Skeletal muscle satellite cell (primary cell): ENCODE results near the gene CYFIP1.

ENCODE experiments used
- H3K27me3 ChIP-seq: 2 replicates; pipeline ENCODE4 v1.7.0; 2013; ENCODE audit warnings: low read length; ENCODE audit not compliant: control insufficient read depth, insufficient read depth
- H3K36me3 ChIP-seq: 2 replicates; pipeline ENCODE4 v1.7.0; 2013; ENCODE audit warnings: mild to moderate bottlenecking, control low read depth, low read length; ENCODE audit not compliant: insufficient read depth
- H3K4me1 ChIP-seq: 2 replicates; pipeline ENCODE4 v1.7.0; 2013; ENCODE audit warnings: low read length; ENCODE audit not compliant: control insufficient read depth, insufficient read depth
- H3K4me2 ChIP-seq: 2 replicates; pipeline ENCODE4 v1.7.0; 2013; ENCODE audit warnings: mild to moderate bottlenecking, low read length
- H3K4me3 ChIP-seq: 2 replicates; pipeline ENCODE4 v1.7.0; 2013; ENCODE audit warnings: low read length
- H3K9ac ChIP-seq: 2 replicates; pipeline ENCODE4 v1.7.0; 2013; ENCODE audit warnings: mild to moderate bottlenecking, low read depth, low read length, moderate library complexity
- H3K9me3 ChIP-seq: replicated peaks from 2 replicates; pipeline ENCODE4 v1.7.0; 2013; ENCODE audit warnings: mild to moderate bottlenecking, control low read depth, low read length

The CYFIP1 gene

DNA sequence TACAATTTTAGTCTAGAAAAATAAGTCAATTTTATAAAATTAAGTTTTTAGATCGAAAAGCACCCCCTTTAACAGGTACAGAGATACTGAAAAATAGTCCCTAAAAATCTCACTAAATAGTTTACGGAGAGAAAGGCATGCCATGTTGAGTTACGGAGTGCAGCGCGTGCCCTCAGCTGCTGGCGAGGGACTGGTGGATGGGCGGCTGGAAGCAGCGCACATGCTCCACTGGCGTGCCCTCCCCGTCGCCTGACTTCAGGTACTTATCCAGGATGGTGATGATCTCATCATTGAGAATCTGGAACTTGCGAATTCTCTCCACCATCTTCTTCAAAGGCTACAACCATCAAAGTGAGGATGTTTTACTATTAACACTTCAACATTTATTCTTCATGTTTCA, 110.3 kb downstream of the CYFIP1 start:
- H3K4me2 ChIP-seq = no peak overlapping the region
- no peak overlapping the region for H3K9ac ChIP-seq
- no peak overlapping the region for H3K4me3 ChIP-seq
- no peaks in the 10 kb centered on the region for H3K27me3 ChIP-seq
- H3K9me3 ChIP-seq = no peaks in the 10 kb centered on the region
- peaks cover 3% of the 10 kb centered on the region for H3K4me1 ChIP-seq
- peaks cover 85% of the 10 kb centered on the region for H3K36me3 ChIP-seq

DNA sequence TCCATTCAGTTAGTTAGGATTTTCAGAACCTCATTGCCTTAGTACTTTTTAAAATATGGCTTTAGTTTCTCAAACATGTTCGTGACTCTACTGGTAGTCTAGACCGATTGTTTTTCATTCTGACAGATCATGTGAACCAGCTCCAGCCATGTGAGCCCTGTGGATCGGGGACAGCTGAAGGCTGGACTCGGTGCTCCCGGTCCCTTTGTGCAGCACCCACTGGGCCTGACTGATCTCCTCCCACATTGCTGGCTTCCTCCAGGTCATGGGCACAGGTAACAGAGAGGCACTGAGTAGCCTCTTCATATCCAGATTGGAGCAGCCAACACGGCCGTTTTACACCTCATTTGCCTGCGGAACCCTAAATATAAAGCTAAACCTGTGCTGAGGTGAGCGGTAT, 111.2 kb downstream of the CYFIP1 start:
- H3K36me3 ChIP-seq = peaks cover 82% of the 10 kb centered on the region
- no peaks in the 10 kb centered on the region for H3K27me3 ChIP-seq
- H3K4me1 ChIP-seq = peaks cover 3% of the 10 kb centered on the region
- H3K4me3 ChIP-seq = no peak overlapping the region
- H3K9ac ChIP-seq = no peak overlapping the region
- H3K4me2 ChIP-seq = no peak overlapping the region
- no peaks in the 10 kb centered on the region for H3K9me3 ChIP-seq

DNA sequence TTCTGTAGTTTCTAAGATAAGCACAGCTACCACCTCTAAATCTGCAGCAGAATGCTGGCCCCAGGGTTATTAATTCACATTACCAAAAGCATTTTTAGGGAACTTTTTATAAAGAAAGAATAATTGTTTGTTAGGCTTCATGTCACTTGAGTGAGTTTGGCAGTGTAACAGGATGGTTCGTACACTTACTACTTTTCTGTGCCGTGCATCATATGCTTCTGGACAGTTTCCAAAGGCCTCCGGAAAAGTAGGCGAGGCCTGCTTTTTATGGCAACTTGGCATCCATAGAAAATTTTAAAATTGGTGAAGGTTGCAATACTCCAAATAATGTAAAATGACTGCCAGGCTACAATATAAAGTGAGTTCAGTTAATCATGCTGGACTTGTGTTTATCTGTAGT, 111.7 kb downstream of the CYFIP1 start:
- Histone ChIP-seq H3K36me3 (peaks cover 82% of the 10 kb centered on the region), H3K9ac (no peak overlapping the region), H3K27me3 (no peaks in the 10 kb centered on the region), H3K4me1 (peaks cover 3% of the 10 kb centered on the region), H3K9me3 (no peaks in the 10 kb centered on the region), H3K4me2 (no peak overlapping the region), H3K4me3 (no peak overlapping the region)

GRCh38 chr15:22867886-22868285, 112.3 kb downstream of the CYFIP1 start:
- Histone ChIP-seq H3K4me3 (no peak overlapping the region), H3K9ac (no peak overlapping the region), H3K27me3 (no peaks in the 10 kb centered on the region), H3K4me2 (no peak overlapping the region), H3K4me1 (no peaks in the 10 kb centered on the region), H3K36me3 (peaks cover 84% of the 10 kb centered on the region), H3K9me3 (no peaks in the 10 kb centered on the region)

DNA sequence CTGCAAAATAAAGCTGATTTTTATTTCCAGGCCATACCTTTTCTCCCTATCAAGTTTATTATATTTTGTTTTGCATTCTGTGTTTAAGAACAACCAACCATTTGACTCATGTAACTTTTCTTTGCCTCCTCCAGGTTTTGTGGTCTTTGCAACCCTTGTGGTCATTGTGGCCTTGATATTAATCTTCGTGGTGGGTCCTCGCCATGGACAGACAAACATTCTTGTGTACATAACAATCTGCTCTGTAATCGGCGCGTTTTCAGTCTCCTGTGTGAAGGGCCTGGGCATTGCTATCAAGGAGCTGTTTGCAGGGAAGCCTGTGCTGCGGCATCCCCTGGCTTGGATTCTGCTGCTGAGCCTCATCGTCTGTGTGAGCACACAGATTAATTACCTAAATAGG, 114.1 kb downstream of the CYFIP1 start:
- no peak overlapping the region for H3K4me2 ChIP-seq
- H3K9me3 ChIP-seq = no peaks in the 10 kb centered on the region
- H3K4me1 ChIP-seq = no peaks in the 10 kb centered on the region
- H3K4me3 ChIP-seq = no peak overlapping the region
- peaks cover 75% of the 10 kb centered on the region for H3K36me3 ChIP-seq
- no peaks in the 10 kb centered on the region for H3K27me3 ChIP-seq
- H3K9ac ChIP-seq = no peak overlapping the region

DNA sequence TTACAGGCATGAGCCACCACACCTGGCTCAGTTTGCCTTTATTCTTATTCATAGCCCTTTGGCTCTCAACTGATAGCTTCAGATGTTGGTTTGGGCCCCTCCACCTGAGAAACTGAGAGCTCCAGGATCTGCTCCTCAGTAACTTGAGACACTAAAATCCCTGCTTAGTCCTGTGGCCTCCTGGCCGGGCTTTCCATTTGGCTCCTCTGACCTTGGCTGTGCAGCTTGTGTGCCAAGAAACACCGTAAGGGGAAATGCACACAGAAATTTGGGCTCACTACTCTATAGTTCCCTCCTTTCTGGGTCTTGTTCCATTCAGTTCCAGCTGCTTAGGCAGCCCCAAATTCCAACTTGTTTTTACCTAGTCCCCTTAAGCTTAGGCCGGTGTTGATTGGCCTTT, 116.8 kb downstream of the CYFIP1 start:
- peaks cover 61% of the 10 kb centered on the region for H3K36me3 ChIP-seq
- H3K4me1 ChIP-seq = no peaks in the 10 kb centered on the region
- no peaks in the 10 kb centered on the region for H3K9me3 ChIP-seq
- H3K4me2 ChIP-seq = no peak overlapping the region
- H3K27me3 ChIP-seq = no peaks in the 10 kb centered on the region
- H3K9ac ChIP-seq = no peak overlapping the region
- no peak overlapping the region for H3K4me3 ChIP-seq

- Histone ChIP-seq H3K36me3 (peaks cover 45% of the 10 kb centered on the region), H3K4me2 (no peak overlapping the region), H3K9ac (no peak overlapping the region), H3K27me3 (no peaks in the 10 kb centered on the region), H3K4me1 (no peaks in the 10 kb centered on the region), H3K9me3 (no peaks in the 10 kb centered on the region), H3K4me3 (no peak overlapping the region)
Measured at GRCh38 chr15:22861161-22861560, 119.0 kb downstream of the CYFIP1 start.

- H3K36me3 ChIP-seq = peaks cover 47% of the 10 kb centered on the region
- no peaks in the 10 kb centered on the region for H3K9me3 ChIP-seq
- H3K27me3 ChIP-seq = no peaks in the 10 kb centered on the region
Measured at GRCh38 chr15:22856659-22857058, 123.5 kb downstream of the CYFIP1 start.

GRCh38 chr15:22855791-22856190, 124.4 kb downstream of the CYFIP1 start:
- Histone ChIP-seq H3K4me3 (no peak overlapping the region), H3K4me2 (no peak overlapping the region), H3K9me3 (no peaks in the 10 kb centered on the region), H3K27me3 (no peaks in the 10 kb centered on the region), H3K9ac (no peak overlapping the region), H3K4me1 (no peaks in the 10 kb centered on the region), H3K36me3 (peaks cover 41% of the 10 kb centered on the region)

More at GRCh38 chr15:22856659-22857058, 123.5 kb downstream of the CYFIP1 start:
- no peak overlapping the region for H3K9ac ChIP-seq
- H3K4me1 ChIP-seq = no peaks in the 10 kb centered on the region
- H3K4me3 ChIP-seq = no peak overlapping the region
- H3K4me2 ChIP-seq = no peak overlapping the region

DNA sequence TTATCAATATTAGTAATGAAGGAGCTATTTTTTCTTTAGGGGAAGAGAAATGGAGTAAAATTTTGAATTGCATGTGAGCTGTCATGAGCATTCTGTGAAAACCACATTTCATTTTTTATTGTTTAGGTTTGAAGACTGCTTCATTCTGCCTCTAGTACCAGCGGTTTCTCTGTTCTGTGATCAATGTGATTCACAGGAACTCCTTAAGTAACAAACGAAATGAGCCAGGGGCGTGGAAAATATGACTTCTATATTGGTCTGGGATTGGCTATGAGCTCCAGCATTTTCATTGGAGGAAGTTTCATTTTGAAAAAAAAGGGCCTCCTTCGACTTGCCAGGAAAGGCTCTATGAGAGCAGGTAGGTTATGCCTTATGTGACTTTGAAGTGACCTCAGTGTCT, 128.7 kb downstream of the CYFIP1 start:
- Histone ChIP-seq H3K9me3 (no peaks in the 10 kb centered on the region), H3K4me1 (peaks cover 10% of the 10 kb centered on the region), H3K36me3 (peaks cover 46% of the 10 kb centered on the region), H3K4me3 (no peak overlapping the region), H3K4me2 (no peak overlapping the region), H3K27me3 (no peaks in the 10 kb centered on the region), H3K9ac (no peak overlapping the region)

DNA sequence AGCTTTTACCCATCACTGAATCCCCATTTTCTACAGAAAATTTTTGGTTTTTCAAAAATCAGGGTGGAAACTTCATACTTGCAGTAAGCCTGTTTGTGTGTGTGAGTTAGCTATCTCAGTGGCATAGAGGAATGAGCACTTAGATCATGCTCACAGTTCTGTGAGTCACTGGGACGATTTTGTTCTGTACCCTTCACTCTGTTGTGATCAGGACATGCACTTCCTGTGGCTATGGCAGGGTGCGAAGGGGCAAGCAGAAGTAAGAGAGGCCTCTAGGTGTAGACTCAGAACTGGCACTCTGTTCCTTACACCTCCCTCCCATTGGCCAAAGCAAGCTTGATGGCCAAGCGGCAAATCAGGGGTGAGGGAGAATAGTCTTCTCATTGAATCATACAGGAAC, 130.1 kb downstream of the CYFIP1 start:
- Histone ChIP-seq H3K9me3 (no peaks in the 10 kb centered on the region), H3K36me3 (peaks cover 45% of the 10 kb centered on the region), H3K4me2 (no peak overlapping the region), H3K4me1 (peaks cover 15% of the 10 kb centered on the region), H3K9ac (no peak overlapping the region), H3K4me3 (no peak overlapping the region), H3K27me3 (no peaks in the 10 kb centered on the region)

GRCh38 chr15:22846073-22846472, 134.1 kb downstream of the CYFIP1 start:
- Histone ChIP-seq H3K9ac (no peak overlapping the region), H3K4me2 (no peak overlapping the region), H3K27me3 (no peaks in the 10 kb centered on the region), H3K4me3 (no peak overlapping the region), H3K4me1 (peaks cover 19% of the 10 kb centered on the region), H3K36me3 (peaks cover 32% of the 10 kb centered on the region), H3K9me3 (no peaks in the 10 kb centered on the region)
